C4-2B (cell line): ENCODE results near the gene TLE2.

Experiments used
- CTCF ChIP-seq: fragments of 450-650 bp; conservative IDR thresholded peaks from 2 replicates; pipeline ENCODE4 v1.5.1; 2017; ENCODE audit warnings: mild to moderate bottlenecking
- ZFX ChIP-seq: fragments of 450-650 bp; IDR thresholded peaks from 2 replicates; pipeline ENCODE4 v1.6.1; 2017

- no peak for TF ChIP-seq CTCF
- no peak for TF ChIP-seq ZFX
These were observed 34.9 kb upstream of the TLE2 start for GRCh38 chr19:3064011-3064330.
